H9 (cell line): ENCODE results near the gene CFAP77. TPM values are rescaled to one million over a fixed set of nuclear protein-coding genes. Genes with fewer than 3 reads are reported as not detected.
A peak's percentile ranks its signal among the peaks of the same experiment; 100 is the strongest.

Source experiments
- DNase-seq: peaks from one replicate; pipeline ENCODE4 v3.0.0-alpha.2; 2017
- H2AFZ ChIP-seq: one replicate; pipeline ENCODE4 v1.6.1; 2013; ENCODE audit warnings: mild to moderate bottlenecking, low read length, control low read depth, moderate library complexity
- H2AK5ac ChIP-seq: 2 replicates; pipeline ENCODE4 v1.6.1; 2013; ENCODE audit warnings: low read length, control low read depth, mixed read lengths; ENCODE audit not compliant: insufficient read length
- H2BK120ac ChIP-seq: one replicate; pipeline ENCODE4 v1.6.1; 2013; ENCODE audit warnings: low read depth, mild to moderate bottlenecking, low read length, control low read depth, inconsistent platforms; ENCODE audit not compliant: poor library complexity, severe bottlenecking
- H2BK12ac ChIP-seq: 2 replicates; pipeline ENCODE4 v1.6.1; 2013; ENCODE audit warnings: low read length, control low read depth, mixed read lengths, low read depth; ENCODE audit not compliant: insufficient read length
- H2BK15ac ChIP-seq: 2 replicates; pipeline ENCODE4 v1.6.1; 2013; ENCODE audit warnings: low read depth, low read length, control low read depth
- H2BK20ac ChIP-seq: one replicate; pipeline ENCODE4 v1.6.1; 2013; ENCODE audit warnings: low read depth, mild to moderate bottlenecking, low read length, control low read depth, inconsistent platforms; ENCODE audit not compliant: poor library complexity, severe bottlenecking
- H2BK5ac ChIP-seq: 2 replicates; pipeline ENCODE4 v1.6.1; 2013; ENCODE audit warnings: low read length, control low read depth, mixed read lengths; ENCODE audit not compliant: insufficient read length
- H3K14ac ChIP-seq: 2 replicates; pipeline ENCODE4 v1.6.1; 2013; ENCODE audit warnings: low read length, control low read depth; ENCODE audit not compliant: insufficient read depth
- H3K18ac ChIP-seq: 2 replicates; pipeline ENCODE4 v1.6.1; 2013; ENCODE audit warnings: low read depth, mild to moderate bottlenecking, mixed read lengths, low read length, control low read depth; ENCODE audit not compliant: insufficient read length
- H3K23ac ChIP-seq: 2 replicates; pipeline ENCODE4 v1.6.1; 2013; ENCODE audit warnings: low read length, control low read depth, mixed read lengths, low read depth; ENCODE audit not compliant: insufficient read length
- H3K23me2 ChIP-seq: 2 replicates; pipeline ENCODE4 v1.6.1; 2013; ENCODE audit warnings: low read depth, mild to moderate bottlenecking, mixed read lengths, low read length, control low read depth; ENCODE audit not compliant: insufficient read length, poor library complexity, severe bottlenecking
- H3K27ac ChIP-seq: 2 replicates; pipeline ENCODE4 v1.5.1; 2013; ENCODE audit warnings: low read length, control low read depth, mixed read lengths, low read depth; ENCODE audit not compliant: insufficient read length
- H3K27me3 ChIP-seq: 2 replicates; pipeline ENCODE4 v1.6.1; 2013; ENCODE audit warnings: low read length, control low read depth, inconsistent platforms; ENCODE audit not compliant: insufficient read depth
- H3K4ac ChIP-seq: 2 replicates; pipeline ENCODE4 v1.6.1; 2013; ENCODE audit warnings: low read depth, mild to moderate bottlenecking, control low read depth, inconsistent platforms, low read length, moderate library complexity
- H3K4me1 ChIP-seq: 2 replicates; pipeline ENCODE4 v1.6.1; 2013; ENCODE audit warnings: low read length, control low read depth, inconsistent platforms; ENCODE audit not compliant: insufficient read depth
- H3K4me2 ChIP-seq: 2 replicates; pipeline ENCODE4 v1.6.1; 2013; ENCODE audit warnings: low read length, control low read depth, mixed read lengths; ENCODE audit not compliant: insufficient read length, insufficient read depth
- H3K56ac ChIP-seq: 2 replicates; pipeline ENCODE4 v1.6.1; 2013; ENCODE audit warnings: low read depth, mild to moderate bottlenecking, mixed read lengths, low read length, control low read depth; ENCODE audit not compliant: insufficient read length
- H3K79me1 ChIP-seq: 2 replicates; pipeline ENCODE4 v1.6.1; 2013; ENCODE audit warnings: low read depth, mild to moderate bottlenecking, moderate library complexity, low read length, control low read depth, inconsistent platforms; ENCODE audit not compliant: insufficient read depth, poor library complexity, severe bottlenecking
- H3K79me2 ChIP-seq: 2 replicates; pipeline ENCODE4 v1.6.1; 2013; ENCODE audit warnings: low read length, control low read depth, inconsistent platforms; ENCODE audit not compliant: insufficient read depth
- H3K9ac ChIP-seq: 2 replicates; pipeline ENCODE4 v1.6.1; 2013; ENCODE audit warnings: low read length, control low read depth, mixed read lengths; ENCODE audit not compliant: insufficient read length; ENCODE audit errors: extremely low read depth
- H3K9me3 ChIP-seq: one replicate; pipeline ENCODE4 v1.6.1; 2013; ENCODE audit warnings: low read depth, low read length, inconsistent platforms; ENCODE audit not compliant: control insufficient read depth
- H3T11ph ChIP-seq: one replicate; pipeline ENCODE4 v1.6.1; 2013; ENCODE audit warnings: mild to moderate bottlenecking, low read length, control low read depth, inconsistent platforms
- H4K20me1 ChIP-seq: one replicate; pipeline ENCODE4 v1.6.1; 2013; ENCODE audit not compliant: control insufficient read depth, insufficient read length, insufficient read depth
- H4K5ac ChIP-seq: 2 replicates; pipeline ENCODE4 v1.6.1; 2013; ENCODE audit warnings: low read depth, mild to moderate bottlenecking, mixed read lengths, low read length, control low read depth; ENCODE audit not compliant: insufficient read length
- H4K8ac ChIP-seq: replicated peaks from 2 replicates; pipeline ENCODE4 v1.6.1; 2013; ENCODE audit warnings: low read length, control low read depth, mixed read lengths, low read depth; ENCODE audit not compliant: insufficient read length
- H4K91ac ChIP-seq: 2 replicates; pipeline ENCODE4 v1.6.1; 2013; ENCODE audit warnings: low read depth, mild to moderate bottlenecking, moderate library complexity, mixed read lengths, low read length, control low read depth; ENCODE audit not compliant: insufficient read length
- H3K27ac Mint-ChIP-seq, 3 experiments: 2 replicates in 2 of 3; 3 replicates in 1 of 3; pipeline ENCODE4 v1.8.0; 2020 to 2021; ENCODE audit warnings: mixed read lengths in 3 of 3, mild to moderate bottlenecking in 1 of 3, moderate library complexity in 1 of 3
- H3K27me3 Mint-ChIP-seq: 2 replicates; pipeline ENCODE4 v1.8.0; 2021; ENCODE audit warnings: low read depth, mild to moderate bottlenecking, moderate library complexity, mixed read lengths
- H3K36me3 Mint-ChIP-seq, 3 experiments: 2 replicates in 2 of 3; 3 replicates in 1 of 3; pipeline ENCODE4 v1.8.0; 2020 to 2021; ENCODE audit warnings: low read depth in 3 of 3, mixed read lengths in 3 of 3; ENCODE audit not compliant: insufficient read depth in 1 of 3
- H3K4me1 Mint-ChIP-seq, 2 experiments: 2 replicates each; pipeline ENCODE4 v1.8.0; 2020; ENCODE audit warnings: mixed read lengths in 2 of 2
- H3K4me3 Mint-ChIP-seq, 2 experiments: 2 replicates in 1 of 2; 3 replicates in 1 of 2; pipeline ENCODE4 v1.8.0; 2020 to 2021; ENCODE audit warnings: mild to moderate bottlenecking in 2 of 2, mixed read lengths in 2 of 2, moderate library complexity in 1 of 2
- H3K9me3 Mint-ChIP-seq, 2 experiments: 2 replicates in 1 of 2; 3 replicates in 1 of 2; pipeline ENCODE4 v1.8.0; 2020; ENCODE audit warnings: mild to moderate bottlenecking in 2 of 2, mixed read lengths in 2 of 2, moderate library complexity in 1 of 2
- CTCF ChIP-seq: fragments of 200-600 bp; sonication (generic); conservative IDR thresholded peaks from 3 replicates; pipeline ENCODE4 v1.8.0; 2021; ENCODE audit warnings: antibody characterized with exemption, mild to moderate bottlenecking
- WGBS: extraction: QIAGEN DNeasy Blood & Tissue Kit; methylation state at CpG from one replicate; pipeline ENCODE4 v1.1.7; 2013; ENCODE audit warnings: missing lambda C conversion rate, low lambda C conversion rate, mixed read lengths; ENCODE audit not compliant: insufficient read length; ENCODE audit errors: extremely low coverage; 5-methylcytosine and 5-hydroxymethylcytosine counted together
- total RNA-seq: library from RNA; stranded (reverse); gene quantifications from 2 replicates; pipeline ENCODE4 v1.2.1, GENCODE V29; 2021

CFAP77 gene
- total RNA-seq, 1 experiment from 2014 or later, result 0.72 TPM

GRCh38 chr9:132411091-132411508, 1.1 kb downstream of the CFAP77 start:
- TF ChIP-seq CTCF, result peak; percentile 92
- no peak overlapping the region for H3K56ac ChIP-seq
- H2BK120ac ChIP-seq, result no peak overlapping the region
- no peak overlapping the region for H3K27ac ChIP-seq
- Mint-ChIP-seq H3K27ac (no peak overlapping the region), H3K4me3 (peak overlapping the region; percentile 57 to 82), H3K36me3 (no peaks in the 10 kb centered on the region; a peak in 1 of 7 replicates), H3K27me3 (peaks cover 50% of the 10 kb centered on the region), H3K4me1 (peaks cover 35 to 46% of the 10 kb centered on the region in 2 experiments), H3K9me3 (no peaks in the 10 kb centered on the region; a peak in 1 of 5 replicates)
- H3K14ac ChIP-seq, result no peak overlapping the region
- no peaks in the 10 kb centered on the region for H3K79me1 ChIP-seq
- no peak overlapping the region for H3T11ph ChIP-seq
- no peak overlapping the region for H4K8ac ChIP-seq
- H3K23me2 ChIP-seq, result peaks cover 14% of the 10 kb centered on the region
- no peaks in the 10 kb centered on the region; the same call in 1 of the 2 replicates for H3K27me3 ChIP-seq
- H3K9ac ChIP-seq, result no peak overlapping the region
- H3K23ac ChIP-seq, result no peak overlapping the region
- WGBS, result no CpG with 5 or more reads among the region's 20 CpGs
- H4K91ac ChIP-seq, result no peak overlapping the region
- no peak overlapping the region for H2BK5ac ChIP-seq
- no peaks in the 10 kb centered on the region for H4K20me1 ChIP-seq
- no peak overlapping the region for H4K5ac ChIP-seq
- H2BK15ac ChIP-seq, result no peak overlapping the region
- H3K4me2 ChIP-seq, result peak overlapping the region; percentile 63
- no peaks in the 10 kb centered on the region for H3K4me1 ChIP-seq
- peak; percentile 91 for DNase-seq
- H2BK12ac ChIP-seq, result no peak overlapping the region
- no peak overlapping the region for H3K4ac ChIP-seq
- H2AFZ ChIP-seq, result no peak overlapping the region
- H3K9me3 ChIP-seq, result no peaks in the 10 kb centered on the region
- no peak overlapping the region for H3K18ac ChIP-seq
- H3K79me2 ChIP-seq, result no peaks in the 10 kb centered on the region
- no peak overlapping the region for H2AK5ac ChIP-seq
- no peak overlapping the region for H2BK20ac ChIP-seq
